ENCODE results near the gene RBM48. TPM values are rescaled to one million over a fixed set of nuclear protein-coding genes. Genes with fewer than 3 reads are reported as not detected.

Gene RBM48
- total RNA-seq, 1 donor from 2014 or later: 17.0 TPM

- no peak for DNase-seq (ENCODE audit: extremely low spot score, unreplicated experiment)
- H3K4me1 Mint-ChIP-seq (ENCODE audit: unreplicated experiment): no peaks in the 10 kb centered on the region
- H3K27ac Mint-ChIP-seq: no peak overlapping the region
- H3K27me3 Mint-ChIP-seq: no peaks in the 10 kb centered on the region
- H3K36me3 Mint-ChIP-seq: peaks cover 11% of the 10 kb centered on the region
- no peak overlapping the region for H3K4me3 Mint-ChIP-seq
- H3K9me3 Mint-ChIP-seq: no peaks in the 10 kb centered on the region
- no peak for TF ChIP-seq CTCF (conservative IDR thresholded peaks at IDR 0.05)
These were observed 39.0 kb upstream of the RBM48 start for GRCh38 chr7:92489634-92490033.

- no peak for TF ChIP-seq CTCF (conservative IDR thresholded peaks at IDR 0.05)
- Mint-ChIP-seq H3K36me3 (peaks cover 13% of the 10 kb centered on the region), H3K9me3 (no peaks in the 10 kb centered on the region), H3K4me1 (ENCODE audit: unreplicated experiment) (no peaks in the 10 kb centered on the region), H3K27ac (no peak overlapping the region), H3K4me3 (no peak overlapping the region), H3K27me3 (no peaks in the 10 kb centered on the region)
- DNase-seq (ENCODE audit: extremely low spot score, unreplicated experiment): no peak
These were observed 31.7 kb upstream of the RBM48 start for GRCh38 chr7:92496876-92497275.

GRCh38 chr7:92498557-92498956 lies 30.0 kb upstream of the RBM48 start:
- no peak for TF ChIP-seq CTCF (conservative IDR thresholded peaks at IDR 0.05)
- no peaks in the 10 kb centered on the region for H3K9me3 Mint-ChIP-seq
- H3K27me3 Mint-ChIP-seq: no peaks in the 10 kb centered on the region
- DNase-seq (ENCODE audit: extremely low spot score, unreplicated experiment): no peak
- no peaks in the 10 kb centered on the region for H3K4me1 Mint-ChIP-seq (ENCODE audit: unreplicated experiment)
- peaks cover 15% of the 10 kb centered on the region for H3K36me3 Mint-ChIP-seq
- no peak overlapping the region for H3K27ac Mint-ChIP-seq
- H3K4me3 Mint-ChIP-seq: no peak overlapping the region

- Mint-ChIP-seq H3K36me3 (peaks cover 32% of the 10 kb centered on the region), H3K4me1 (ENCODE audit: unreplicated experiment) (no peaks in the 10 kb centered on the region), H3K27me3 (no peaks in the 10 kb centered on the region), H3K9me3 (no peaks in the 10 kb centered on the region), H3K4me3 (no peak overlapping the region), H3K27ac (no peak overlapping the region)
- DNase-seq (ENCODE audit: extremely low spot score, unreplicated experiment): no peak
- no peak for TF ChIP-seq CTCF (conservative IDR thresholded peaks at IDR 0.05)
These were observed 24.8 kb upstream of the RBM48 start for GRCh38 chr7:92503767-92504166.

GRCh38 chr7:92504563-92504962 lies 24.0 kb upstream of the RBM48 start:
- DNase-seq (ENCODE audit: extremely low spot score, unreplicated experiment): no peak
- no peak overlapping the region for H3K4me3 Mint-ChIP-seq
- H3K36me3 Mint-ChIP-seq: peaks cover 28% of the 10 kb centered on the region
- H3K9me3 Mint-ChIP-seq: no peaks in the 10 kb centered on the region
- no peaks in the 10 kb centered on the region for H3K4me1 Mint-ChIP-seq (ENCODE audit: unreplicated experiment)
- no peak for TF ChIP-seq CTCF (conservative IDR thresholded peaks at IDR 0.05)
- no peak overlapping the region for H3K27ac Mint-ChIP-seq
- no peaks in the 10 kb centered on the region for H3K27me3 Mint-ChIP-seq

GRCh38 chr7:92506363-92506762 lies 22.2 kb upstream of the RBM48 start:
- H3K4me1 Mint-ChIP-seq (ENCODE audit: unreplicated experiment): no peaks in the 10 kb centered on the region
- H3K9me3 Mint-ChIP-seq: no peaks in the 10 kb centered on the region
- H3K27ac Mint-ChIP-seq: no peak overlapping the region
- no peak for DNase-seq (ENCODE audit: extremely low spot score, unreplicated experiment)
- peaks cover 23% of the 10 kb centered on the region for H3K36me3 Mint-ChIP-seq
- H3K4me3 Mint-ChIP-seq: no peak overlapping the region
- no peak for TF ChIP-seq CTCF (conservative IDR thresholded peaks at IDR 0.05)
- H3K27me3 Mint-ChIP-seq: no peaks in the 10 kb centered on the region
